Karpas-422 (cell line): ENCODE results near the gene USP10. TPM values are rescaled to one million over a fixed set of nuclear protein-coding genes. Genes with fewer than 3 reads are reported as not detected.

Source experiments
- DNase-seq: peaks from one replicate; pipeline ENCODE4 v3.0.0-alpha.2; 2015
- H2AFZ ChIP-seq: fragments of 200-600 bp; sonication (generic); 2 replicates; pipeline ENCODE4 v1.6.1; 2014; ENCODE audit warnings: antibody characterized with exemption, low read length, mixed read lengths
- H3K27ac ChIP-seq: fragments of 200-600 bp; sonication (generic); 2 replicates; pipeline ENCODE4 v1.5.1; 2014; ENCODE audit warnings: mild to moderate bottlenecking, low read length, moderate library complexity
- H3K27me3 ChIP-seq: fragments of 200-600 bp; sonication (generic); 2 replicates; pipeline ENCODE4 v1.6.1; 2014; ENCODE audit warnings: low read length, mixed read lengths
- H3K36me3 ChIP-seq: fragments of 200-600 bp; sonication (generic); 2 replicates; pipeline ENCODE4 v1.6.1; 2014; ENCODE audit warnings: low read length, mixed read lengths; ENCODE audit not compliant: insufficient read depth
- H3K4me1 ChIP-seq: fragments of 200-600 bp; sonication (generic); 2 replicates; pipeline ENCODE4 v1.6.1; 2014; ENCODE audit warnings: mild to moderate bottlenecking, low read length, mixed read lengths
- H3K4me2 ChIP-seq: fragments of 200-600 bp; sonication (generic); 2 replicates; pipeline ENCODE4 v1.6.1; 2014; ENCODE audit warnings: low read length, low read depth, mild to moderate bottlenecking; ENCODE audit not compliant: poor library complexity, severe bottlenecking
- H3K4me3 ChIP-seq: fragments of 200-600 bp; sonication (generic); 2 replicates; pipeline ENCODE4 v1.5.1; 2014; ENCODE audit warnings: mild to moderate bottlenecking, antibody characterized with exemption, low read length, mixed read lengths
- H3K79me2 ChIP-seq: fragments of 200-600 bp; sonication (generic); 2 replicates; pipeline ENCODE4 v1.6.1; 2014; ENCODE audit warnings: mild to moderate bottlenecking, low read length, mixed read lengths
- H3K9ac ChIP-seq: fragments of 200-600 bp; sonication (generic); 2 replicates; pipeline ENCODE4 v1.6.0; 2014; ENCODE audit warnings: low read length
- H3K9me2 ChIP-seq: fragments of 200-600 bp; sonication (generic), shearing (Covaris generic); replicated peaks from 2 replicates; pipeline ENCODE4 v1.6.0; 2014; ENCODE audit warnings: mild to moderate bottlenecking, low read length, moderate library complexity; ENCODE audit not compliant: insufficient read depth
- H3K9me3 ChIP-seq: fragments of 300-700, 200-600 bp; sonication (generic); 2 replicates; pipeline ENCODE4 v1.6.1; 2014; ENCODE audit warnings: low read length, mixed read lengths
- H4K20me1 ChIP-seq: fragments of 200-600 bp; sonication (generic); 2 replicates; pipeline ENCODE4 v1.6.1; 2014; ENCODE audit warnings: mild to moderate bottlenecking, antibody characterized with exemption, low read length, low read depth; ENCODE audit not compliant: insufficient read depth
- total RNA-seq: library from RNA; depleted of rRNA; stranded (reverse); fragments of >200 nt; shearing (Covaris generic); gene quantifications from 2 replicates; pipeline ENCODE4 v1.2.3, GENCODE V29; 2014; ENCODE audit warnings: low replicate concordance

USP10 gene
- total RNA-seq, 1 experiment from 2014 or later = 79.9 TPM

GRCh38 chr16:84712801-84713775, 13.3 kb downstream of the USP10 start:
- no peak for DNase-seq
- Histone ChIP-seq H3K79me2 (peaks cover 99% of the 10 kb centered on the region), H4K20me1 (peaks cover 91% of the 10 kb centered on the region), H3K4me1 (peaks cover 9% of the 10 kb centered on the region; the same call in 1 of the 2 replicates), H3K27ac (no peak overlapping the region), H3K9me3 (no peaks in the 10 kb centered on the region), H3K36me3 (peaks cover 6% of the 10 kb centered on the region; the same call in 1 of the 2 replicates), H3K9me2 (no peaks in the 10 kb centered on the region), H3K4me3 (no peak overlapping the region), H2AFZ (no peak overlapping the region), H3K27me3 (no peaks in the 10 kb centered on the region), H3K4me2 (no peak overlapping the region), H3K9ac (no peak overlapping the region)

DNA sequence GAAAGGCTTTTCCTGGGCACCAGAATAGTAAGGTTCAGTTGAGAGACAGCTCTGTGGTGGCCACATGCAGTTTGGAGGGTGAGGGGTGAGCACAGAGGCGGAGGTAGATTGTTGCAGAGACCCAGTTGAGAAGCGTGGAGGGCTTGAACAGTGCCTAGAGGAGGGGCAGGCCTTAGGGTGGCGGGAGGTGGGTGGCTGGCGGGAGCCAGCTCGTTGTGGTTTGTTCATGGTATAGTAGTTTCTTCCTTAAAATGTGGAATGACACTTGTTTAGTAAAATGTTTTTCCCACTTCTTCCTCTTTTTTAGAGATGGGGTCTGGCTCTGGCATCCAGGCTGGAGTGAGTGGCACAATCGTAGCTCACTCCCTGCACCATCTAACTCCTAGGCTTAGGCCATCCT, 14.2 kb downstream of the USP10 start:
- Histone ChIP-seq H4K20me1 (peaks cover 84% of the 10 kb centered on the region), H3K36me3 (peaks cover 7% of the 10 kb centered on the region; the same call in 1 of the 2 replicates), H3K27me3 (no peaks in the 10 kb centered on the region)

GRCh38 chr16:84715424-84715823, 15.6 kb downstream of the USP10 start:
- Histone ChIP-seq H3K4me3 (no peak overlapping the region), H3K79me2 (peaks cover 98% of the 10 kb centered on the region), H2AFZ (no peak overlapping the region), H3K9ac (no peak overlapping the region), H3K4me2 (no peak overlapping the region), H3K4me1 (no peaks in the 10 kb centered on the region; the same call in 1 of the 2 replicates), H3K27ac (no peak overlapping the region), H3K9me2 (no peaks in the 10 kb centered on the region), H3K9me3 (no peaks in the 10 kb centered on the region), H3K36me3 (peaks cover 7% of the 10 kb centered on the region; the same call in 1 of the 2 replicates), H3K27me3 (no peaks in the 10 kb centered on the region), H4K20me1 (peaks cover 82% of the 10 kb centered on the region)
- no peak for DNase-seq

More for the DNA sequence above, 14.2 kb downstream of the USP10 start:
- H2AFZ ChIP-seq = no peak overlapping the region
- no peak overlapping the region for H3K4me2 ChIP-seq
- no peak for DNase-seq
- H3K4me1 ChIP-seq = peaks cover 2% of the 10 kb centered on the region; the same call in 1 of the 2 replicates
- no peaks in the 10 kb centered on the region for H3K9me3 ChIP-seq
- H3K9me2 ChIP-seq = no peaks in the 10 kb centered on the region
- no peak overlapping the region for H3K27ac ChIP-seq
- H3K9ac ChIP-seq = no peak overlapping the region
- no peak overlapping the region for H3K4me3 ChIP-seq
- peaks cover 98% of the 10 kb centered on the region for H3K79me2 ChIP-seq

- H3K27ac ChIP-seq = no peak overlapping the region
- H3K4me1 ChIP-seq = no peaks in the 10 kb centered on the region; the same call in 1 of the 2 replicates
- H3K4me3 ChIP-seq = no peak overlapping the region
- H3K9me2 ChIP-seq = no peaks in the 10 kb centered on the region
- H2AFZ ChIP-seq = no peak overlapping the region
- H3K36me3 ChIP-seq = peaks cover 7% of the 10 kb centered on the region; the same call in 1 of the 2 replicates
- H3K79me2 ChIP-seq = peaks cover 98% of the 10 kb centered on the region
- H3K9ac ChIP-seq = no peak overlapping the region
- no peaks in the 10 kb centered on the region for H3K9me3 ChIP-seq
- no peaks in the 10 kb centered on the region for H3K27me3 ChIP-seq
- H3K4me2 ChIP-seq = no peak overlapping the region
- peaks cover 78% of the 10 kb centered on the region for H4K20me1 ChIP-seq
- no peak for DNase-seq
Observed at GRCh38 chr16:84715854-84716253, 16.1 kb downstream of the USP10 start.

- H3K27ac ChIP-seq = no peak overlapping the region
- peaks cover 7% of the 10 kb centered on the region; the same call in 1 of the 2 replicates for H3K36me3 ChIP-seq
- H3K4me2 ChIP-seq = no peak overlapping the region
- peaks cover 98% of the 10 kb centered on the region for H3K79me2 ChIP-seq
- no peak overlapping the region for H3K9ac ChIP-seq
- H2AFZ ChIP-seq = no peak overlapping the region
- peaks cover 73% of the 10 kb centered on the region for H4K20me1 ChIP-seq
- no peaks in the 10 kb centered on the region for H3K27me3 ChIP-seq
- no peak overlapping the region for H3K4me3 ChIP-seq
- H3K9me3 ChIP-seq = no peaks in the 10 kb centered on the region
- no peaks in the 10 kb centered on the region; the same call in 1 of the 2 replicates for H3K4me1 ChIP-seq
- no peak for DNase-seq
- no peaks in the 10 kb centered on the region for H3K9me2 ChIP-seq
Observed at GRCh38 chr16:84716740-84717139, 16.9 kb downstream of the USP10 start.

- peaks cover 73% of the 10 kb centered on the region for H4K20me1 ChIP-seq
- no peak overlapping the region for H3K4me3 ChIP-seq
- H3K4me1 ChIP-seq = peaks cover 7% of the 10 kb centered on the region
Observed at GRCh38 chr16:84717484-84717883, 17.7 kb downstream of the USP10 start.

GRCh38 chr16:84720177-84720579, 20.4 kb downstream of the USP10 start:
- H3K36me3 ChIP-seq = peaks cover 7% of the 10 kb centered on the region; the same call in 1 of the 2 replicates
- peaks cover 98% of the 10 kb centered on the region for H3K79me2 ChIP-seq
- peaks cover 33% of the 10 kb centered on the region for H3K4me1 ChIP-seq
- H4K20me1 ChIP-seq = peaks cover 54% of the 10 kb centered on the region
- H2AFZ ChIP-seq = no peak overlapping the region
- no peak for DNase-seq
- no peak overlapping the region for H3K27ac ChIP-seq
- no peaks in the 10 kb centered on the region for H3K27me3 ChIP-seq
- H3K9me3 ChIP-seq = no peaks in the 10 kb centered on the region
- no peak overlapping the region for H3K9ac ChIP-seq
- no peaks in the 10 kb centered on the region for H3K9me2 ChIP-seq
- H3K4me2 ChIP-seq = no peak overlapping the region
- H3K4me3 ChIP-seq = no peak overlapping the region

More at GRCh38 chr16:84717484-84717883, 17.7 kb downstream of the USP10 start:
- H3K9ac ChIP-seq = no peak overlapping the region
- H3K9me2 ChIP-seq = no peaks in the 10 kb centered on the region
- H3K79me2 ChIP-seq = peaks cover 98% of the 10 kb centered on the region
- H3K27ac ChIP-seq = no peak overlapping the region
- H3K9me3 ChIP-seq = no peaks in the 10 kb centered on the region
- H3K27me3 ChIP-seq = no peaks in the 10 kb centered on the region
- H3K4me2 ChIP-seq = no peak overlapping the region
- no peak for DNase-seq
- H2AFZ ChIP-seq = no peak overlapping the region
- peaks cover 7% of the 10 kb centered on the region; the same call in 1 of the 2 replicates for H3K36me3 ChIP-seq

- no peaks in the 10 kb centered on the region for H3K27me3 ChIP-seq
- no peak overlapping the region for H3K27ac ChIP-seq
- peaks cover 7% of the 10 kb centered on the region; the same call in 1 of the 2 replicates for H3K36me3 ChIP-seq
- no peak overlapping the region for H3K4me2 ChIP-seq
- H3K79me2 ChIP-seq = peaks cover 98% of the 10 kb centered on the region
- no peaks in the 10 kb centered on the region for H3K9me2 ChIP-seq
- peaks cover 43% of the 10 kb centered on the region for H4K20me1 ChIP-seq
- H3K9ac ChIP-seq = no peak overlapping the region
- H3K9me3 ChIP-seq = no peaks in the 10 kb centered on the region
- peaks cover 52% of the 10 kb centered on the region for H3K4me1 ChIP-seq
- no peak for DNase-seq
- H3K4me3 ChIP-seq = no peak overlapping the region
- H2AFZ ChIP-seq = no peak overlapping the region
Observed at GRCh38 chr16:84722068-84722467, 22.3 kb downstream of the USP10 start.
